Right lobe of liver (tissue), 6 donors: Measurements from ENCODE around the gene ARHGAP22. TPM values are rescaled to one million over a fixed set of nuclear protein-coding genes. Genes with fewer than 3 reads are reported as not detected.

Source experiments
- ATAC-seq, 4 donors: fragments of 200-7000 bp; cut with Tn5 transposase; one replicate each; pipeline ENCODE4 v1.9.1; 2020; ENCODE audit warnings: mild to moderate bottlenecking in 4 of 4, moderate library complexity in 4 of 4
- DNase-seq, 3 donors: peaks; one replicate each; pipeline ENCODE4 v3.0.0-alpha.2; 2020
- H3K27ac ChIP-seq, 3 donors: fragments of 200-600 bp; one replicate each; pipeline ENCODE4 v1.8.0; 2022
- H3K27me3 ChIP-seq, 2 donors: fragments of 200-600 bp; one replicate each; pipeline ENCODE4 v1.8.0; 2022
- H3K36me3 ChIP-seq, 4 donors: fragments of 200-600 bp; sonication (generic) in 1 of 4; one replicate each; pipeline versions ENCODE4 v1.5.1 to v1.8.0; 2017 to 2022; ENCODE audit warnings: control low read depth in 1 of 4
- H3K4me1 ChIP-seq, 4 donors: fragments of 200-600 bp; sonication (generic) in 1 of 4; one replicate each; pipeline versions ENCODE4 v1.5.1 to v1.8.0; 2017 to 2022; ENCODE audit warnings: control low read depth in 1 of 4
- H3K4me3 ChIP-seq, 3 donors: fragments of 200-600 bp; one replicate each; pipeline ENCODE4 v1.8.0; 2022
- H3K9me3 ChIP-seq, 4 donors: fragments of 200-600 bp; sonication (generic) in 1 of 4; one replicate each; pipeline versions ENCODE4 v1.5.1 to v1.8.0; 2017 to 2022; ENCODE audit warnings: control low read depth in 1 of 4
- CTCF ChIP-seq, 4 donors: fragments of 200-600 bp in 3 of 4; fragments of 450-650 bp in 1 of 4; IDR thresholded peaks; one replicate each; pipeline versions ENCODE4 v1.5.1 to v1.8.0; 2016 to 2022; ENCODE audit warnings: antibody characterized with exemption in 4 of 4, mild to moderate bottlenecking in 2 of 4
- POLR2A ChIP-seq: fragments of 450-650 bp; IDR thresholded peaks from one replicate; pipeline ENCODE4 v1.6.1; 2017; ENCODE audit warnings: antibody characterized with exemption, mild to moderate bottlenecking
- WGBS: methylation state at CpG from one replicate; pipeline ENCODE4 v1.1.6; 2018; ENCODE audit warnings: low coverage, low lambda C conversion rate; ENCODE audit not compliant: insufficient coverage; ENCODE audit errors: missing lambda C conversion rate; 5-methylcytosine and 5-hydroxymethylcytosine counted together
- intact Hi-C, 2 donors: fragments of 100-400 bp; cut with DNase I; formaldehyde crosslinking; loops; one replicate each; pipeline versions ENCODE4 v1.11.2 to v1.14.1; 2022
- total RNA-seq, 6 experiments: library from RNA; depleted of rRNA in 2 of 6; stranded (reverse); fragments of >200 nt in 2 of 6; fragmentation: NEBNext Ultra II Directional in 3 of 6; extraction: Animal tissue kit (Norgen Biotek cat#: 25700) in 3 of 6; gene quantifications; one replicate each; pipeline versions ENCODE4 v1.1.0 to v1.2.4, GENCODE V29; 2016 to 2023
- donor health status: DM: no; HTN: yes; CAD: no.
- donor health status: DM: no; HTN: no; CAD: no.
- donor health status: DM: no; HTN: no; CAD: no.
- donor health status: DM: no; HTN: yes; CAD: no.
- donor health status: DM: no; HTN: yes; CAD: no.

The ARHGAP22 gene
- total RNA-seq, 6 experiments from 2014 or later: 0.22 to 3.6 (median 0.64) TPM

GRCh38 chr10:48526846-48527505 lies 77.9 kb downstream of the ARHGAP22 start:
- Histone ChIP-seq H3K4me1 (peaks cover 0 to 10% (median 0%) of the 10 kb centered on the region in 4 donors), H3K4me3 (no peak overlapping the region), H3K36me3 (no peaks in the 10 kb centered on the region), H3K27ac (no peak overlapping the region), H3K27me3 (peaks cover 0 to 15% of the 10 kb centered on the region in 2 donors), H3K9me3 (no peaks in the 10 kb centered on the region)
- ATAC-seq (no peak), DNase-seq (no peak)
- intact Hi-C loops: no loop called here
- no peak for TF ChIP-seq CTCF (IDR thresholded peaks at IDR 0.05)
- TF ChIP-seq POLR2A: no peak
- WGBS: 79% methylated on average over 2 of the region's 2 CpGs

GRCh38 chr10:48526011-48526821 lies 78.7 kb downstream of the ARHGAP22 start:
- Histone ChIP-seq H3K36me3 (no peaks in the 10 kb centered on the region), H3K4me1 (peaks cover 0 to 10% (median 0%) of the 10 kb centered on the region in 4 donors), H3K9me3 (no peaks in the 10 kb centered on the region), H3K27me3 (peaks cover 0 to 16% of the 10 kb centered on the region in 2 donors), H3K4me3 (no peak overlapping the region), H3K27ac (no peak overlapping the region)
- TF ChIP-seq POLR2A (no peak), CTCF (IDR thresholded peaks at IDR 0.05) (no peak)
- intact Hi-C loops: no loop called here
- ATAC-seq: no peak
- WGBS: 30% methylated on average over 14 of the region's 14 CpGs
- DNase-seq: peak in 1 of 3 donors; percentile 3

- Histone ChIP-seq H3K9me3 (no peaks in the 10 kb centered on the region), H3K4me3 (no peak overlapping the region), H3K27ac (no peak overlapping the region), H3K4me1 (peaks cover 0 to 10% (median 0%) of the 10 kb centered on the region in 4 donors), H3K36me3 (no peaks in the 10 kb centered on the region), H3K27me3 (peaks cover 0 to 16% of the 10 kb centered on the region in 2 donors)
- ATAC-seq (no peak), DNase-seq (peak in 1 of 3 donors; percentile 12)
- TF ChIP-seq CTCF (IDR thresholded peaks at IDR 0.05): no peak
- TF ChIP-seq POLR2A: no peak
- 92% methylated on average over 5 of the region's 5 CpGs for WGBS
- intact Hi-C loops: no loop called here
Observed at GRCh38 chr10:48525113-48525512, 79.8 kb downstream of the ARHGAP22 start.

- H3K9me3 ChIP-seq: no peaks in the 10 kb centered on the region
- intact Hi-C loops: no loop called here
- no peaks in the 10 kb centered on the region for H3K36me3 ChIP-seq
- H3K4me1 ChIP-seq: peaks cover 0 to 10% (median 0%) of the 10 kb centered on the region in 4 donors
- DNase-seq: peak in 1 of 3 donors; percentile 42
- ATAC-seq: peak; percentile 36 to 66 (median 52)
- TF ChIP-seq CTCF (IDR thresholded peaks at IDR 0.05): peak; percentile 24 to 55 (median 34)
- TF ChIP-seq POLR2A: no peak
- peak overlapping the region; percentile 29 to 49 (median 31) for H3K4me3 ChIP-seq
- 31% methylated on average over 5 of the region's 93 CpGs for WGBS
- peaks cover 0 to 16% of the 10 kb centered on the region in 2 donors for H3K27me3 ChIP-seq
- no peak overlapping the region for H3K27ac ChIP-seq
Observed at GRCh38 chr10:48523820-48524758, 80.8 kb downstream of the ARHGAP22 start.
